Caco-2 (cell line): ENCODE data around the gene SLC7A9. TPM values are rescaled to one million over a fixed set of nuclear protein-coding genes. Genes with fewer than 3 reads are reported as not detected.

Experiments
- BruUV-seq: library from RNA; stranded (reverse); fragments of 400-500 nt; replicated peaks from 2 replicates; lab custom pipeline; 2021; lab: Mats Ljungman, UMichigan
- CTCF ChIA-PET: fragments of 300-600 bp; sonication (Branson Sonifier 250); formaldehyde crosslinking; loops from one replicate; lab custom pipeline; 2022; ENCODE audit warnings: antibody characterized with exemption; lab: Charles Lee
- POLR2A ChIA-PET: fragments of 300-600 bp; sonication (Branson Sonifier 250); formaldehyde crosslinking; loops from one replicate; lab custom pipeline; 2022; ENCODE audit warnings: antibody characterized with exemption; lab: Charles Lee
- DNase-seq, 2 experiments: peaks; one replicate each; pipeline versions ENCODE4 v3.0.0 to v3.0.0-alpha.2; 2020 to 2022
- H3K27me3 ChIP-seq: replicated peaks from 2 replicates; pipeline ENCODE4 v1.6.0; 2011; ENCODE audit warnings: low read length; ENCODE audit not compliant: control insufficient read depth, insufficient read depth
- H3K36me3 ChIP-seq: 2 replicates; pipeline ENCODE4 v1.5.1; 2011; ENCODE audit warnings: low read length; ENCODE audit not compliant: control insufficient read depth, insufficient read depth
- H3K4me1 ChIP-seq: fragments of 250-450 bp; sonication (Bioruptor Pico); 2 replicates; pipeline ENCODE4 v1.5.1; 2020; ENCODE audit warnings: mild to moderate bottlenecking
- H3K4me3 ChIP-seq: 2 replicates; pipeline ENCODE4 v1.5.1; 2011; ENCODE audit warnings: low read depth, mild to moderate bottlenecking, control low read depth, low read length
- H3K9me3 ChIP-seq: fragments of 250-450 bp; sonication (Bioruptor Pico); 2 replicates; pipeline ENCODE4 v1.5.1; 2020; ENCODE audit warnings: mild to moderate bottlenecking, moderate library complexity
- H3K27ac Mint-ChIP-seq: one replicate; pipeline ENCODE4 v1.8.0; 2022; ENCODE audit warnings: mixed read lengths; ENCODE audit not compliant: unreplicated experiment
- H3K27me3 Mint-ChIP-seq: one replicate; pipeline ENCODE4 v1.8.0; 2022; ENCODE audit warnings: mixed read lengths; ENCODE audit not compliant: insufficient read depth, unreplicated experiment
- H3K36me3 Mint-ChIP-seq: one replicate; pipeline ENCODE4 v1.8.0; 2022; ENCODE audit warnings: mild to moderate bottlenecking, mixed read lengths; ENCODE audit not compliant: insufficient read depth, unreplicated experiment
- H3K4me1 Mint-ChIP-seq: one replicate; pipeline ENCODE4 v1.8.0; 2022; ENCODE audit warnings: low read depth, mixed read lengths; ENCODE audit not compliant: unreplicated experiment
- H3K4me3 Mint-ChIP-seq: one replicate; pipeline ENCODE4 v1.8.0; 2022; ENCODE audit warnings: mild to moderate bottlenecking, moderate library complexity, mixed read lengths; ENCODE audit not compliant: unreplicated experiment
- H3K9me3 Mint-ChIP-seq: one replicate; pipeline ENCODE4 v1.8.0; 2022; ENCODE audit warnings: mixed read lengths; ENCODE audit not compliant: unreplicated experiment
- CTCF ChIP-seq, 2 experiments: fragments of 200-600 bp in 1 of 2; IDR thresholded peaks; 1 replicate in 1 of 2; 2 replicates in 1 of 2; pipeline versions ENCODE4 v1.5.1 to v1.8.0; 2011 to 2022; ENCODE audit warnings: antibody characterized with exemption in 1 of 2, control low read depth in 1 of 2, inconsistent platforms in 1 of 2, low read depth in 1 of 2, low read length in 1 of 2, mild to moderate bottlenecking in 1 of 2, moderate library complexity in 1 of 2; ENCODE audit not compliant: insufficient read depth in 1 of 2, severe bottlenecking in 1 of 2, unreplicated experiment in 1 of 2
- intact Hi-C: fragments of 100-400 bp; cut with micrococcal nuclease; formaldehyde crosslinking; loops from one replicate; pipeline ENCODE4 v1.10.0; 2022; ENCODE audit not compliant: unreplicated experiment
- total RNA-seq: library from RNA; stranded (reverse); gene quantifications from 2 replicates; pipeline ENCODE4 v1.2.3, GENCODE V29; 2022

The SLC7A9 gene
- total RNA-seq, 1 experiment from 2014 or later: 3.6 TPM

GRCh38 chr19:32916969-32917615 lies 47.5 kb upstream of the SLC7A9 start:
- BruUV-seq: no TSS peak
- no peak for DNase-seq
- intact Hi-C loops: no loop called here
- TF ChIP-seq CTCF (IDR thresholded peaks at IDR 0.05; ENCODE audit: insufficient read depth in 1 of 2, low read depth in 1 of 2, low read length in 1 of 2, severe bottlenecking in 1 of 2, unreplicated experiment in 1 of 2): no peak
- Histone ChIP-seq H3K36me3 (no peaks in the 10 kb centered on the region), H3K4me1 (no peaks in the 10 kb centered on the region), H3K9me3 (no peaks in the 10 kb centered on the region), H3K4me3 (no peak overlapping the region), H3K27me3 (no peaks in the 10 kb centered on the region)
- no peaks in the 10 kb centered on the region for H3K9me3 Mint-ChIP-seq
- H3K36me3 Mint-ChIP-seq: no peaks in the 10 kb centered on the region
- POLR2A ChIA-PET: no interaction called here
- H3K27ac Mint-ChIP-seq: no peak overlapping the region
- CTCF ChIA-PET: no interaction called here
- no peaks in the 10 kb centered on the region for H3K27me3 Mint-ChIP-seq
- H3K4me1 Mint-ChIP-seq: no peaks in the 10 kb centered on the region
- H3K4me3 Mint-ChIP-seq: no peak overlapping the region

- Mint-ChIP-seq H3K9me3 (no peaks in the 10 kb centered on the region), H3K27ac (no peak overlapping the region), H3K27me3 (no peaks in the 10 kb centered on the region), H3K4me1 (no peaks in the 10 kb centered on the region), H3K4me3 (no peak overlapping the region), H3K36me3 (no peaks in the 10 kb centered on the region)
- ChIA-PET CTCF (no interaction called here), POLR2A (no interaction called here)
- intact Hi-C loops: no loop called here
- TF ChIP-seq CTCF (IDR thresholded peaks at IDR 0.05; ENCODE audit: insufficient read depth in 1 of 2, low read depth in 1 of 2, low read length in 1 of 2, severe bottlenecking in 1 of 2, unreplicated experiment in 1 of 2): no peak
- no TSS peak for BruUV-seq
- Histone ChIP-seq H3K4me3 (no peak overlapping the region), H3K9me3 (no peaks in the 10 kb centered on the region), H3K36me3 (no peaks in the 10 kb centered on the region), H3K27me3 (no peaks in the 10 kb centered on the region), H3K4me1 (no peaks in the 10 kb centered on the region)
- DNase-seq: no peak
Measured at GRCh38 chr19:32914879-32915660, 45.5 kb upstream of the SLC7A9 start.

GRCh38 chr19:32911467-32911866 lies 41.9 kb upstream of the SLC7A9 start:
- no TSS peak for BruUV-seq
- H3K36me3 ChIP-seq: no peaks in the 10 kb centered on the region
- Mint-ChIP-seq H3K36me3 (no peaks in the 10 kb centered on the region), H3K9me3 (no peaks in the 10 kb centered on the region), H3K27ac (no peak overlapping the region), H3K4me1 (peaks cover 20% of the 10 kb centered on the region), H3K27me3 (no peaks in the 10 kb centered on the region), H3K4me3 (no peak overlapping the region)
- no peaks in the 10 kb centered on the region for H3K27me3 ChIP-seq
- ChIA-PET POLR2A (no interaction called here), CTCF (no interaction called here)
- no peak for TF ChIP-seq CTCF (IDR thresholded peaks at IDR 0.05; ENCODE audit: insufficient read depth in 1 of 2, low read depth in 1 of 2, low read length in 1 of 2, severe bottlenecking in 1 of 2, unreplicated experiment in 1 of 2)
- intact Hi-C loops: no loop called here
- H3K9me3 ChIP-seq: no peaks in the 10 kb centered on the region
- H3K4me1 ChIP-seq: peaks cover 15% of the 10 kb centered on the region
- no peak overlapping the region for H3K4me3 ChIP-seq
- no peak for DNase-seq
